H9 (cell line): ENCODE measurements around the gene FOXF1. TPM values are rescaled to one million over a fixed set of nuclear protein-coding genes. Genes with fewer than 3 reads are reported as not detected.

ENCODE experiments used
- DNase-seq: peaks from one replicate; pipeline ENCODE4 v3.0.0-alpha.2; 2017
- H2AFZ ChIP-seq: one replicate; pipeline ENCODE4 v1.6.1; 2013; ENCODE audit warnings: mild to moderate bottlenecking, low read length, control low read depth, moderate library complexity
- H2AK5ac ChIP-seq: 2 replicates; pipeline ENCODE4 v1.6.1; 2013; ENCODE audit warnings: low read length, control low read depth, mixed read lengths; ENCODE audit not compliant: insufficient read length
- H2BK120ac ChIP-seq: one replicate; pipeline ENCODE4 v1.6.1; 2013; ENCODE audit warnings: low read depth, mild to moderate bottlenecking, low read length, control low read depth, inconsistent platforms; ENCODE audit not compliant: poor library complexity, severe bottlenecking
- H2BK12ac ChIP-seq: 2 replicates; pipeline ENCODE4 v1.6.1; 2013; ENCODE audit warnings: low read length, control low read depth, mixed read lengths, low read depth; ENCODE audit not compliant: insufficient read length
- H2BK15ac ChIP-seq: 2 replicates; pipeline ENCODE4 v1.6.1; 2013; ENCODE audit warnings: low read depth, low read length, control low read depth
- H2BK20ac ChIP-seq: one replicate; pipeline ENCODE4 v1.6.1; 2013; ENCODE audit warnings: low read depth, mild to moderate bottlenecking, low read length, control low read depth, inconsistent platforms; ENCODE audit not compliant: poor library complexity, severe bottlenecking
- H2BK5ac ChIP-seq: 2 replicates; pipeline ENCODE4 v1.6.1; 2013; ENCODE audit warnings: low read length, control low read depth, mixed read lengths; ENCODE audit not compliant: insufficient read length
- H3K14ac ChIP-seq: 2 replicates; pipeline ENCODE4 v1.6.1; 2013; ENCODE audit warnings: low read length, control low read depth; ENCODE audit not compliant: insufficient read depth
- H3K18ac ChIP-seq: 2 replicates; pipeline ENCODE4 v1.6.1; 2013; ENCODE audit warnings: low read depth, mild to moderate bottlenecking, mixed read lengths, low read length, control low read depth; ENCODE audit not compliant: insufficient read length
- H3K23ac ChIP-seq: 2 replicates; pipeline ENCODE4 v1.6.1; 2013; ENCODE audit warnings: low read length, control low read depth, mixed read lengths, low read depth; ENCODE audit not compliant: insufficient read length
- H3K23me2 ChIP-seq: 2 replicates; pipeline ENCODE4 v1.6.1; 2013; ENCODE audit warnings: low read depth, mild to moderate bottlenecking, mixed read lengths, low read length, control low read depth; ENCODE audit not compliant: insufficient read length, poor library complexity, severe bottlenecking
- H3K27ac ChIP-seq: 2 replicates; pipeline ENCODE4 v1.5.1; 2013; ENCODE audit warnings: low read length, control low read depth, mixed read lengths, low read depth; ENCODE audit not compliant: insufficient read length
- H3K27me3 ChIP-seq: 2 replicates; pipeline ENCODE4 v1.6.1; 2013; ENCODE audit warnings: low read length, control low read depth, inconsistent platforms; ENCODE audit not compliant: insufficient read depth
- H3K4ac ChIP-seq: 2 replicates; pipeline ENCODE4 v1.6.1; 2013; ENCODE audit warnings: low read depth, mild to moderate bottlenecking, control low read depth, inconsistent platforms, low read length, moderate library complexity
- H3K4me1 ChIP-seq: 2 replicates; pipeline ENCODE4 v1.6.1; 2013; ENCODE audit warnings: low read length, control low read depth, inconsistent platforms; ENCODE audit not compliant: insufficient read depth
- H3K4me2 ChIP-seq: 2 replicates; pipeline ENCODE4 v1.6.1; 2013; ENCODE audit warnings: low read length, control low read depth, mixed read lengths; ENCODE audit not compliant: insufficient read length, insufficient read depth
- H3K56ac ChIP-seq: 2 replicates; pipeline ENCODE4 v1.6.1; 2013; ENCODE audit warnings: low read depth, mild to moderate bottlenecking, mixed read lengths, low read length, control low read depth; ENCODE audit not compliant: insufficient read length
- H3K79me1 ChIP-seq: 2 replicates; pipeline ENCODE4 v1.6.1; 2013; ENCODE audit warnings: low read depth, mild to moderate bottlenecking, moderate library complexity, low read length, control low read depth, inconsistent platforms; ENCODE audit not compliant: insufficient read depth, poor library complexity, severe bottlenecking
- H3K79me2 ChIP-seq: 2 replicates; pipeline ENCODE4 v1.6.1; 2013; ENCODE audit warnings: low read length, control low read depth, inconsistent platforms; ENCODE audit not compliant: insufficient read depth
- H3K9ac ChIP-seq: 2 replicates; pipeline ENCODE4 v1.6.1; 2013; ENCODE audit warnings: low read length, control low read depth, mixed read lengths; ENCODE audit not compliant: insufficient read length; ENCODE audit errors: extremely low read depth
- H3K9me3 ChIP-seq: one replicate; pipeline ENCODE4 v1.6.1; 2013; ENCODE audit warnings: low read depth, low read length, inconsistent platforms; ENCODE audit not compliant: control insufficient read depth
- H3T11ph ChIP-seq: one replicate; pipeline ENCODE4 v1.6.1; 2013; ENCODE audit warnings: mild to moderate bottlenecking, low read length, control low read depth, inconsistent platforms
- H4K20me1 ChIP-seq: one replicate; pipeline ENCODE4 v1.6.1; 2013; ENCODE audit not compliant: control insufficient read depth, insufficient read length, insufficient read depth
- H4K5ac ChIP-seq: 2 replicates; pipeline ENCODE4 v1.6.1; 2013; ENCODE audit warnings: low read depth, mild to moderate bottlenecking, mixed read lengths, low read length, control low read depth; ENCODE audit not compliant: insufficient read length
- H4K8ac ChIP-seq: replicated peaks from 2 replicates; pipeline ENCODE4 v1.6.1; 2013; ENCODE audit warnings: low read length, control low read depth, mixed read lengths, low read depth; ENCODE audit not compliant: insufficient read length
- H4K91ac ChIP-seq: 2 replicates; pipeline ENCODE4 v1.6.1; 2013; ENCODE audit warnings: low read depth, mild to moderate bottlenecking, moderate library complexity, mixed read lengths, low read length, control low read depth; ENCODE audit not compliant: insufficient read length
- H3K27ac Mint-ChIP-seq, 3 experiments: 2 replicates in 2 of 3; 3 replicates in 1 of 3; pipeline ENCODE4 v1.8.0; 2020 to 2021; ENCODE audit warnings: mixed read lengths in 3 of 3, mild to moderate bottlenecking in 1 of 3, moderate library complexity in 1 of 3
- H3K27me3 Mint-ChIP-seq: 2 replicates; pipeline ENCODE4 v1.8.0; 2021; ENCODE audit warnings: low read depth, mild to moderate bottlenecking, moderate library complexity, mixed read lengths
- H3K36me3 Mint-ChIP-seq, 3 experiments: 2 replicates in 2 of 3; 3 replicates in 1 of 3; pipeline ENCODE4 v1.8.0; 2020 to 2021; ENCODE audit warnings: low read depth in 3 of 3, mixed read lengths in 3 of 3; ENCODE audit not compliant: insufficient read depth in 1 of 3
- H3K4me1 Mint-ChIP-seq, 2 experiments: 2 replicates each; pipeline ENCODE4 v1.8.0; 2020; ENCODE audit warnings: mixed read lengths in 2 of 2
- H3K4me3 Mint-ChIP-seq, 2 experiments: 2 replicates in 1 of 2; 3 replicates in 1 of 2; pipeline ENCODE4 v1.8.0; 2020 to 2021; ENCODE audit warnings: mild to moderate bottlenecking in 2 of 2, mixed read lengths in 2 of 2, moderate library complexity in 1 of 2
- H3K9me3 Mint-ChIP-seq, 2 experiments: 2 replicates in 1 of 2; 3 replicates in 1 of 2; pipeline ENCODE4 v1.8.0; 2020; ENCODE audit warnings: mild to moderate bottlenecking in 2 of 2, mixed read lengths in 2 of 2, moderate library complexity in 1 of 2
- CTCF ChIP-seq: fragments of 200-600 bp; sonication (generic); conservative IDR thresholded peaks from 3 replicates; pipeline ENCODE4 v1.8.0; 2021; ENCODE audit warnings: antibody characterized with exemption, mild to moderate bottlenecking
- WGBS: extraction: QIAGEN DNeasy Blood & Tissue Kit; methylation state at CpG from one replicate; pipeline ENCODE4 v1.1.7; 2013; ENCODE audit warnings: missing lambda C conversion rate, low lambda C conversion rate, mixed read lengths; ENCODE audit not compliant: insufficient read length; ENCODE audit errors: extremely low coverage; 5-methylcytosine and 5-hydroxymethylcytosine counted together
- total RNA-seq: library from RNA; stranded (reverse); gene quantifications from 2 replicates; pipeline ENCODE4 v1.2.1, GENCODE V29; 2021

Gene FOXF1
- total RNA-seq, 1 experiment from 2014 or later, result not detected

GRCh38 chr16:86466696-86467406 lies 43.5 kb upstream of the FOXF1 start:
- no peak overlapping the region for H3K27ac Mint-ChIP-seq
- H3K4ac ChIP-seq, result no peak overlapping the region
- H3K79me1 ChIP-seq, result no peaks in the 10 kb centered on the region
- H3K9me3 Mint-ChIP-seq, result peaks cover 8 to 10% of the 10 kb centered on the region in 2 experiments
- no peak overlapping the region for H3T11ph ChIP-seq
- WGBS, result no CpG with 5 or more reads among the region's 29 CpGs
- no peak overlapping the region for H4K8ac ChIP-seq
- no peak overlapping the region for H4K5ac ChIP-seq
- H3K4me3 Mint-ChIP-seq, result no peak overlapping the region
- no peak for TF ChIP-seq CTCF
- no peak overlapping the region for H2BK120ac ChIP-seq
- no peaks in the 10 kb centered on the region for H4K20me1 ChIP-seq
- H3K27ac ChIP-seq, result no peak overlapping the region
- H3K14ac ChIP-seq, result no peak overlapping the region
- no peak overlapping the region for H2BK5ac ChIP-seq
- no peak overlapping the region for H3K18ac ChIP-seq
- no peak overlapping the region for H3K23ac ChIP-seq
- H3K4me1 ChIP-seq, result no peaks in the 10 kb centered on the region
- no peak overlapping the region for H2BK20ac ChIP-seq
- no peak overlapping the region for H2BK12ac ChIP-seq
- H3K23me2 ChIP-seq, result no peaks in the 10 kb centered on the region
- peaks cover 7 to 9% (median 8%) of the 10 kb centered on the region in 3 experiments; a peak in 5 of 7 replicates for H3K36me3 Mint-ChIP-seq
- H2AFZ ChIP-seq, result no peak overlapping the region
- no peak overlapping the region for H2AK5ac ChIP-seq
- H2BK15ac ChIP-seq, result no peak overlapping the region
- H3K4me1 Mint-ChIP-seq, result no peaks in the 10 kb centered on the region
- DNase-seq, result no peak
- peaks cover 28% of the 10 kb centered on the region for H3K27me3 Mint-ChIP-seq
- no peak overlapping the region for H3K56ac ChIP-seq
- H3K9me3 ChIP-seq, result no peaks in the 10 kb centered on the region
- no peaks in the 10 kb centered on the region for H3K79me2 ChIP-seq
- H3K27me3 ChIP-seq, result no peaks in the 10 kb centered on the region
- no peak overlapping the region for H4K91ac ChIP-seq
- H3K4me2 ChIP-seq, result no peak overlapping the region
- no peak overlapping the region for H3K9ac ChIP-seq
